Measurements from ENCODE around the gene KRT27.
"Not testable (repeated sequence)": the region's sequence is repeated elsewhere in the genome, so short reads cannot be mapped to it uniquely, and the experiment has no call there.

Gene KRT27

DNA sequence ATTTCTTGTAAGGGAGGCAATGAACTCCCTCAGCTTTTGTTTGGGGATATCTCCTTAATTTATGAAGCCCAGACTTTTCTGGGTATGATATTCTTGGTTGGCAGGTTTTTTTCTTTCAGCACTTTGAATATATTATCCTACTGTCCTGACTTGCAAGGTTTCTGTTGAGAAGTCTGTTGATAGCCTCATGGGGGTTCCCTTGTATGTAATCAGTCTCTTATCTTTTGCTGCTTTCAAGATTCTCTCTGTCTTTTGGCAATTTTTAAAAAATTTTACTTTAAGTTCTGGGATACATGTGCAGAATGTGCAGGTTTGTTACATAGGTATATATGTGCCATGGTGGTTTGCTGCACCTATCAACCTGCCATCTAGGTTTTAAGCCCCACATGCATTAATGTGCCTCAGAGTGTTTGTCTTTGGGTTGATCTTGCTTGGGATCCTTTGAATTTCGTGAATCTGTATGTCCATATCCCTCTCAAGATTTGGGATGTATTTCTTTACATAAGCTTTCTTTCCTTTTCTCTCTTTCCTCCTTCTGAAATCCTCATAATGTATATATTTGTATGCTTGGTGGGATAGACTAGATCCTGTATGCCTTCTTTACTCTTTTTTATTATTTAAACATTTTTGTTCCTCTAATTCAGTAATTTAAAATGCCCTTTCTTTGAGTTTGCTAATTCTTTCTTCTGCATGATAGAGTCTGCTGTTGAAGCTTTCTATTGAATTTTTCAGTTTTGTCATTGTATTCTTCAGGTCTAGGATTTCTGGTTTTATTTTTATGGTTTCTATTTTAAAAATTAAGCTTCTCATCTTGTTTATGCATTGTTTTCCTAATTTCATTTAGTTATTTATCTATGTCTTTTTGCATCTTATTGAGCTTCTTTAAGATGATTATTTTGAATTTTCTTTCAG, 22.0 kb downstream of the KRT27 start:
- no peak overlapping the region for H3K4me3 ChIP-seq (ENCODE audit: low read depth, low read length)
- peaks cover 50% of the 10 kb centered on the region for H3K27me3 ChIP-seq (ENCODE audit: insufficient read depth, low read depth, severe bottlenecking)
- H3K36me3 ChIP-seq: no peaks in the 10 kb centered on the region
- TF ChIP-seq, protein P1, sequence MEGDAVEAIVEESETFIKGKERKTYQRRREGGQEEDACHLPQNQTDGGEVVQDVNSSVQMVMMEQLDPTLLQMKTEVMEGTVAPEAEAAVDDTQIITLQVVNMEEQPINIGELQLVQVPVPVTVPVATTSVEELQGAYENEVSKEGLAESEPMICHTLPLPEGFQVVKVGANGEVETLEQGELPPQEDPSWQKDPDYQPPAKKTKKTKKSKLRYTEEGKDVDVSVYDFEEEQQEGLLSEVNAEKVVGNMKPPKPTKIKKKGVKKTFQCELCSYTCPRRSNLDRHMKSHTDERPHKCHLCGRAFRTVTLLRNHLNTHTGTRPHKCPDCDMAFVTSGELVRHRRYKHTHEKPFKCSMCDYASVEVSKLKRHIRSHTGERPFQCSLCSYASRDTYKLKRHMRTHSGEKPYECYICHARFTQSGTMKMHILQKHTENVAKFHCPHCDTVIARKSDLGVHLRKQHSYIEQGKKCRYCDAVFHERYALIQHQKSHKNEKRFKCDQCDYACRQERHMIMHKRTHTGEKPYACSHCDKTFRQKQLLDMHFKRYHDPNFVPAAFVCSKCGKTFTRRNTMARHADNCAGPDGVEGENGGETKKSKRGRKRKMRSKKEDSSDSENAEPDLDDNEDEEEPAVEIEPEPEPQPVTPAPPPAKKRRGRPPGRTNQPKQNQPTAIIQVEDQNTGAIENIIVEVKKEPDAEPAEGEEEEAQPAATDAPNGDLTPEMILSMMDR (IDR thresholded peaks at IDR 0.05; ENCODE audit: low read depth, low read length): no peak
- H3K9me3 ChIP-seq (ENCODE audit: severe bottlenecking): peaks cover 51% of the 10 kb centered on the region
- no peak overlapping the region for H3K27ac ChIP-seq
- no peak for DNase-seq

DNA sequence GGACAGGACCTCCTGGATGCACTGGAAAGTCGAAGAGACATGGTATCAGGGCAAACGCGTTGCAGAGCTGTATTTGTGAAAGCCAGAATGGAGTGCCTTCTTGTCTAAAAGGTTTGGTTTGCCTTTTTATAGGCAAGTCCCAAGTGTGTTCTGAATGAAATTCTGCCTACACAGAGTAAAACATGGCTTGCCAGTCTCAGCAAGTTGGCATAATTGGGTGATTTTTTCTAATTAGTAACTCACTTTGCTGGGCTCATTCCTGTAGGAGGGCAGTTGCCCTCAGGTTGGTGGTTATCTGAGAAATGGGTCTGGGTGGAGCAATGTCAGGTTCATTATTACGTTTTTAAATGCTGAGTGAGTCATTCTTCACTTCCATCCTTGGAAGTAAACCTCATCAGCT, 27.1 kb downstream of the KRT27 start, which contains the start of gene KRT25:
Gene KRT25 (minus strand): TSS at position 101 of the 400 bp plus-strand sequence. CDS start 60 bp downstream, at position 41.
- TF ChIP-seq, protein P1 (IDR thresholded peaks at IDR 0.05; ENCODE audit: low read depth, low read length): no peak
- H3K4me3 ChIP-seq (ENCODE audit: low read depth, low read length): no peak within 1 kb of the TSS
- H3K27ac ChIP-seq: no peak within 1 kb of the TSS
- peaks cover 83% of the 10 kb centered on the region for H3K27me3 ChIP-seq (ENCODE audit: insufficient read depth, low read depth, severe bottlenecking)
- H3K36me3 ChIP-seq: no peaks in the 10 kb centered on the region
- peaks cover 20% of the 10 kb centered on the region for H3K9me3 ChIP-seq (ENCODE audit: severe bottlenecking)
- no peak for DNase-seq

DNA sequence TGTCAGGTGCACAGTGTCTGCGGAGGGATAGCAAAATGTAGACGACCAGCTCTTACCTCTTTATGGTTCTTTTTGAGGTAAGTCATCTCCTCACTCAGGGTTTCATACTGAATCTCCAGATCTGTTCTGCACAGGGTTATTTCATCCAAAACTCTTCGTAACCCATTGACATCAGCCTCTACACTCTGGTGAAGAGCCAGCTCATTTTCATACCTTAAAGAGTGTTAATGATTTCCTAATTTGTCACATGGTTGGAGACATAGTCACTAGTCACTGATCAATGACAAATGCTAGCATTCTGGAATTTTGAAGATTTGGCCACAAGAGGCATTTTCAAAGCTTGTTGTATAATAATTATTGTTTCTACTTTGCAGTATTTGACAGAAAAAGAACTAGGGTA, 28.5 kb downstream of the KRT27 start:
- H3K4me3 ChIP-seq (ENCODE audit: low read depth, low read length): no peak overlapping the region
- TF ChIP-seq, protein P1 (IDR thresholded peaks at IDR 0.05; ENCODE audit: low read depth, low read length): no peak

DNA sequence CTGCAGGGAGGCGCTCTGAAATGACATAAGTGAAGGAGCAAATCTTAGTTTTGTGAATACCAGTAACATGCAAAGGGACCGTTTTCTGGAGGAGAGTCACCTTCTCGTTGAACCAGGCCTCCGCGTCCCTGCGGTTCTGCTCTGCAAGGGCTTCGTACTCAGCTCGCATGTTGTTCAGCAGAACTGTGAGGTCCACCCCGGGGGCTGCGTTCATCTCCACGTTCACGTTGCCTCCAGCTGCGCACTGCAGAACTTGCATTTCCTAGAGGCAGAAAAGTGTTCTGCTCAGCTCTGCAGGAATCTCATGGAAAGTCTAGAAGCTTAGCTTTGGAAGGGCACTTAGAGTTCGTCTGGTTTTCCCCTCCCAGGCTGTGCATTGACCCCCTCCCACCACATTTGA, 31.3 kb downstream of the KRT27 start:
- no peak overlapping the region for H3K4me3 ChIP-seq (ENCODE audit: low read depth, low read length)
- H3K36me3 ChIP-seq: no peaks in the 10 kb centered on the region
- DNase-seq: no peak
- H3K27me3 ChIP-seq (ENCODE audit: insufficient read depth, low read depth, severe bottlenecking): peaks cover 91% of the 10 kb centered on the region
- H3K27ac ChIP-seq: no peak overlapping the region
- TF ChIP-seq, protein P1 (IDR thresholded peaks at IDR 0.05; ENCODE audit: low read depth, low read length): no peak
- peaks cover 7% of the 10 kb centered on the region for H3K9me3 ChIP-seq (ENCODE audit: severe bottlenecking)

More for the DNA sequence above, 28.5 kb downstream of the KRT27 start:
- H3K36me3 ChIP-seq: no peaks in the 10 kb centered on the region
- peaks cover 91% of the 10 kb centered on the region for H3K27me3 ChIP-seq (ENCODE audit: insufficient read depth, low read depth, severe bottlenecking)
- no peak overlapping the region for H3K27ac ChIP-seq
- H3K9me3 ChIP-seq (ENCODE audit: severe bottlenecking): peaks cover 9% of the 10 kb centered on the region
- DNase-seq: no peak

DNA sequence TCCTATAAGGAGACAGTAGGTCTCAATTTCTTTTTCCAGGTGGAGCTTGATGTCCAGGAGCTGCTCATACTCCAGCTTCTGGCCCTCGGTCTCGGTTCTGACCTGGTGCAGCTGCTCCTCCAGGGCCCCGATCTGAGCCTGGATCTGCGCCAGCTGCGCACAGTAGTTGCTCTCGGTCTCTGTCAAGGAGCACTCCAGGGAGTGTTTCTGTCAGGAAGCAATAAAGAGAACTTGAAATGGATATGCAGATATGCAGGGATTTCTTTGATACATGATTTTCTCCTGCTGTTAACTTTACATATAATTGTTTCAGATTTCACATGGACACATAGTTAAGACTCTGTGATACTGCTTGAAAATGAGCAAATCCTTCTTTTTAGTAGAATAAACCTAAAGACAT, 32.0 kb downstream of the KRT27 start:
- H3K27me3 ChIP-seq (ENCODE audit: insufficient read depth, low read depth, severe bottlenecking): peaks cover 91% of the 10 kb centered on the region

DNA sequence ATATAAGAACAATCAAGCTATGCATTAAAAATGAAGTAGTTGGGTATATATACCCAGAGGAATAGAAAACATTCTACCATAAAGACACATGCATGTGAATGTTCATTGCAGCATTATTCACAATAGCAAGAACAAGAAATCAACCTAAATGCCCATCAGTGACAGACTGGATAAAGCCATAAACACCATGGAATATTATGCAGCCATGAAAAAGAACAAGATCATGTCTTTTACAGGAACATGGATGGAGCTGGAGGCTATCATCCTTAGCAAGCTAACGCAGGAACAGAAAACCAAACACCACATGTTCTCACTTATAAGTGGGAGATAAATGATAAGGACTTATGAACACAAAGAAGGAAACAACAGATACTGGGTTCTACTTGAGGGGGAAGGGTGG, 33.7 kb downstream of the KRT27 start:
- not testable (repeated sequence) for H3K36me3 ChIP-seq; DNase-seq; H3K4me3 ChIP-seq (ENCODE audit: low read depth, low read length); H3K27ac ChIP-seq; H3K9me3 ChIP-seq (ENCODE audit: severe bottlenecking)
- H3K27me3 ChIP-seq (ENCODE audit: insufficient read depth, low read depth, severe bottlenecking): peaks cover 91% of the 10 kb centered on the region

More for the DNA sequence above, 32.0 kb downstream of the KRT27 start:
- no peak overlapping the region for H3K4me3 ChIP-seq (ENCODE audit: low read depth, low read length)
- no peak for DNase-seq
- H3K36me3 ChIP-seq: no peaks in the 10 kb centered on the region
- H3K9me3 ChIP-seq (ENCODE audit: severe bottlenecking): peaks cover 7% of the 10 kb centered on the region
- no peak overlapping the region for H3K27ac ChIP-seq
- TF ChIP-seq, protein P1 (IDR thresholded peaks at IDR 0.05; ENCODE audit: low read depth, low read length): no peak
